HCT116 (cell line): ENCODE results near the gene CYP27A1. TPM values are rescaled to one million over a fixed set of nuclear protein-coding genes. Genes with fewer than 3 reads are reported as not detected.

Source experiments
- ATAC-seq: fragments of 200-7000 bp; cut with Tn5 transposase; 2 replicates; pipeline ENCODE4 v1.9.1; 2020; ENCODE audit warnings: mild to moderate bottlenecking, moderate library complexity
- BruUV-seq: library from RNA; stranded (reverse); fragments of 400-500 nt; replicated peaks from 2 replicates; lab custom pipeline; 2021; lab: Mats Ljungman, UMichigan
- CTCF ChIA-PET: fragments of 300-600 bp; sonication (Branson Sonifier 250); formaldehyde crosslinking; loops from one replicate; lab custom pipeline; 2021; ENCODE audit warnings: antibody characterized with exemption; lab: Charles Lee
- POLR2A ChIA-PET: fragments of 300-600, 350-600 bp; sonication (Branson Sonifier 250); formaldehyde crosslinking; loops from one replicate; lab custom pipeline; 2021; ENCODE audit warnings: antibody characterized with exemption; lab: Charles Lee
- RAD21 ChIA-PET, 2 experiments: fragments of 300-600 bp; sonication (Branson Sonifier 250); formaldehyde crosslinking; loops; one replicate each; lab custom pipeline; 2023; ENCODE audit warnings: low total read pairs in 2 of 2; ENCODE audit not compliant: uncharacterized antibody in 2 of 2, unreplicated experiment in 2 of 2, low non-redundant PET in 1 of 2; lab: Charles Lee
- DNase-seq: peaks from one replicate; pipeline ENCODE4 v3.0.0-alpha.2; 2010; ENCODE audit warnings: low read depth, low spot score
- H2AFZ ChIP-seq: fragments of 200-600 bp; shearing (Covaris generic), sonication (generic); 2 replicates; pipeline ENCODE4 v1.6.1; 2017; ENCODE audit warnings: low read depth, mixed run types, mixed read lengths, antibody characterized with exemption, low read length; ENCODE audit not compliant: poor library complexity, severe bottlenecking
- H3K27ac ChIP-seq: 2 replicates; pipeline ENCODE4 v1.5.1; 2012; ENCODE audit warnings: low read depth, low read length
- H3K27me3 ChIP-seq: fragments of 200-600 bp; sonication (generic); 2 replicates; pipeline ENCODE4 v1.6.1; 2016; ENCODE audit warnings: mixed run types, low read length, mixed read lengths; ENCODE audit not compliant: insufficient read depth
- H3K36me3 ChIP-seq, 2 experiments: fragments of 200-500 bp in 1 of 2; fragments of 200-600 bp in 1 of 2; sonication (Bioruptor generic) in 1 of 2; sonication (generic) in 1 of 2; 2 replicates each; pipeline versions ENCODE4 v1.5.1 to v1.6.1; 2014 to 2016; ENCODE audit warnings: low read length in 2 of 2, inconsistent platforms in 1 of 2, mixed read lengths in 1 of 2, mixed run types in 1 of 2; ENCODE audit not compliant: insufficient read depth in 2 of 2, control insufficient read depth in 1 of 2
- H3K4me1 ChIP-seq, 2 experiments: fragments of 200-600 bp in 1 of 2; sonication (generic) in 1 of 2; 2 replicates each; pipeline versions ENCODE4 v1.5.1 to v1.6.1; 2012 to 2017; ENCODE audit warnings: low read length in 2 of 2, inconsistent platforms in 1 of 2, mild to moderate bottlenecking in 1 of 2, mixed read lengths in 1 of 2, mixed run types in 1 of 2, moderate library complexity in 1 of 2; ENCODE audit not compliant: insufficient read depth in 2 of 2, control insufficient read depth in 1 of 2
- H3K4me2 ChIP-seq: fragments of 200-600 bp; sonication (generic); 2 replicates; pipeline ENCODE4 v1.6.1; 2017; ENCODE audit warnings: mixed run types, low read length, mixed read lengths
- H3K4me3 ChIP-seq, 2 experiments: fragments of 200-600 bp in 1 of 2; sonication (generic) in 1 of 2; replicated peaks in 1 of 2; 2 replicates each; pipeline ENCODE4 v1.5.1; 2011 to 2016; ENCODE audit warnings: low read length in 2 of 2, control low read depth in 1 of 2, low read depth in 1 of 2, mild to moderate bottlenecking in 1 of 2, mixed read lengths in 1 of 2, mixed run types in 1 of 2
- H3K79me2 ChIP-seq: fragments of 200-600 bp; sonication (generic); 2 replicates; pipeline ENCODE4 v1.6.1; 2017; ENCODE audit warnings: mild to moderate bottlenecking, mixed run types, low read length, moderate library complexity, mixed read lengths; ENCODE audit not compliant: insufficient read depth
- H3K9ac ChIP-seq: fragments of 200-600 bp; sonication (generic); 2 replicates; pipeline ENCODE4 v1.6.1; 2016; ENCODE audit warnings: low read length, mixed read lengths
- H3K9me2 ChIP-seq: fragments of 200-600 bp; sonication (generic), shearing (Covaris generic); 2 replicates; pipeline ENCODE4 v1.6.1; 2017; ENCODE audit warnings: mixed run types, mild to moderate bottlenecking, moderate library complexity; ENCODE audit not compliant: insufficient read depth
- H3K9me3 ChIP-seq, 2 experiments: fragments of 200-500 bp in 1 of 2; fragments of 200-600 bp in 1 of 2; sonication (Bioruptor generic) in 1 of 2; sonication (generic) in 1 of 2; 2 replicates each; pipeline ENCODE4 v1.6.1; 2014 to 2017; ENCODE audit warnings: low read length in 2 of 2, mixed read lengths in 2 of 2, inconsistent platforms in 1 of 2, low read depth in 1 of 2, mild to moderate bottlenecking in 1 of 2, mixed run types in 1 of 2, moderate library complexity in 1 of 2; ENCODE audit not compliant: control insufficient read depth in 1 of 2, insufficient read depth in 1 of 2
- H4K20me1 ChIP-seq: fragments of 200-600 bp; sonication (generic), shearing (Covaris generic); 2 replicates; pipeline ENCODE4 v1.6.1; 2017; ENCODE audit warnings: mixed run types, mild to moderate bottlenecking, moderate library complexity; ENCODE audit not compliant: insufficient read depth
- ATF3 ChIP-seq: IDR thresholded peaks from 2 replicates; pipeline ENCODE4 v1.6.1; 2012
- CEBPB ChIP-seq: IDR thresholded peaks from 2 replicates; pipeline ENCODE4 v1.6.1; 2012; ENCODE audit warnings: low read depth
- EGR1 ChIP-seq: IDR thresholded peaks from 2 replicates; pipeline ENCODE4 v1.6.1; 2012; ENCODE audit warnings: low read depth
- ELF1 ChIP-seq: IDR thresholded peaks from 2 replicates; pipeline ENCODE4 v1.6.1; 2012; ENCODE audit warnings: low read depth, borderline replicate concordance
- EZH2 ChIP-seq: fragments of 200-600 bp; sonication (generic); IDR thresholded peaks from 2 replicates; pipeline ENCODE4 v1.6.1; 2017; ENCODE audit warnings: antibody characterized with exemption, mixed run types
- EZH2phosphoT487 ChIP-seq: fragments of 200-600 bp; IDR thresholded peaks from 2 replicates; pipeline ENCODE4 v1.6.1; 2018; ENCODE audit warnings: antibody characterized with exemption, borderline replicate concordance
- FOSL1 ChIP-seq: IDR thresholded peaks from 2 replicates; pipeline ENCODE4 v1.6.1; 2012; ENCODE audit warnings: low read depth
- JUND ChIP-seq: IDR thresholded peaks from 2 replicates; pipeline ENCODE4 v1.6.1; 2012
- MAX ChIP-seq: IDR thresholded peaks from 2 replicates; pipeline ENCODE4 v1.6.1; 2012
- POLR2A ChIP-seq: IDR thresholded peaks from 2 replicates; pipeline ENCODE4 v1.7.0; 2011; ENCODE audit warnings: borderline replicate concordance; ENCODE audit not compliant: insufficient read depth, insufficient read length; ENCODE audit errors: extremely low read depth
- POLR2AphosphoS5 ChIP-seq: IDR thresholded peaks from 2 replicates; pipeline ENCODE4 v1.6.1; 2011; ENCODE audit warnings: mild to moderate bottlenecking, low read depth, low read length, moderate library complexity
- RAD21 ChIP-seq: IDR thresholded peaks from 2 replicates; pipeline ENCODE4 v1.6.1; 2012; ENCODE audit warnings: low read depth, mild to moderate bottlenecking
- SP1 ChIP-seq: IDR thresholded peaks from 2 replicates; pipeline ENCODE4 v1.6.1; 2012; ENCODE audit warnings: low read depth
- SRF ChIP-seq: IDR thresholded peaks from 2 replicates; pipeline ENCODE4 v1.6.1; 2012; ENCODE audit warnings: low read depth
- TCF7L2 ChIP-seq: IDR thresholded peaks from 2 replicates; pipeline ENCODE4 v1.7.0; 2011; ENCODE audit warnings: borderline replicate concordance, inconsistent platforms; ENCODE audit not compliant: insufficient read depth, insufficient read length; ENCODE audit errors: extremely low read depth
- ZBTB33 ChIP-seq: IDR thresholded peaks from 2 replicates; pipeline ENCODE4 v1.6.1; 2011; ENCODE audit warnings: mild to moderate bottlenecking, low read length, moderate library complexity; ENCODE audit not compliant: insufficient replicate concordance; ENCODE audit errors: extremely low read depth
- ZFX ChIP-seq: fragments of 450-650 bp; IDR thresholded peaks from 2 replicates; pipeline ENCODE4 v1.6.1; 2017
- ZNF274 ChIP-seq: fragments of 200-500 bp; sonication (Bioruptor generic); IDR thresholded peaks from 2 replicates; pipeline ENCODE4 v1.6.1; 2014; ENCODE audit warnings: mild to moderate bottlenecking, low read depth, low read length, inconsistent platforms
- intact Hi-C: fragments of 100-400 bp; cut with micrococcal nuclease; formaldehyde crosslinking; loops from 2 replicates; pipeline ENCODE4 v1.10.0; 2022
- total RNA-seq: library from RNA; stranded (reverse); gene quantifications from one replicate; pipeline ENCODE4 v1.2.1, GENCODE V29; 2021; ENCODE audit not compliant: unreplicated experiment
- TF ChIP-seq, protein P1 (sequence below): IDR thresholded peaks from 2 replicates; pipeline ENCODE4 v1.6.1; 2012; ENCODE audit warnings: low read depth
- TF ChIP-seq, protein P2 (sequence below), 3 experiments: fragments of 200-600 bp in 1 of 3; sonication (generic) in 1 of 3; IDR thresholded peaks in 2 of 3; conservative IDR thresholded peaks in 1 of 3; 2 replicates each; pipeline ENCODE4 v1.5.1; 2012 to 2017; ENCODE audit warnings: low read depth in 2 of 3, low read length in 2 of 3, antibody characterized with exemption in 1 of 3, borderline replicate concordance in 1 of 3, control low read depth in 1 of 3, mild to moderate bottlenecking in 1 of 3, mixed read lengths in 1 of 3, mixed run types in 1 of 3, moderate library complexity in 1 of 3; ENCODE audit not compliant: insufficient read depth in 1 of 3

The CYP27A1 gene
- total RNA-seq, 1 experiment from 2014 or later = 1.6 TPM

DNA sequence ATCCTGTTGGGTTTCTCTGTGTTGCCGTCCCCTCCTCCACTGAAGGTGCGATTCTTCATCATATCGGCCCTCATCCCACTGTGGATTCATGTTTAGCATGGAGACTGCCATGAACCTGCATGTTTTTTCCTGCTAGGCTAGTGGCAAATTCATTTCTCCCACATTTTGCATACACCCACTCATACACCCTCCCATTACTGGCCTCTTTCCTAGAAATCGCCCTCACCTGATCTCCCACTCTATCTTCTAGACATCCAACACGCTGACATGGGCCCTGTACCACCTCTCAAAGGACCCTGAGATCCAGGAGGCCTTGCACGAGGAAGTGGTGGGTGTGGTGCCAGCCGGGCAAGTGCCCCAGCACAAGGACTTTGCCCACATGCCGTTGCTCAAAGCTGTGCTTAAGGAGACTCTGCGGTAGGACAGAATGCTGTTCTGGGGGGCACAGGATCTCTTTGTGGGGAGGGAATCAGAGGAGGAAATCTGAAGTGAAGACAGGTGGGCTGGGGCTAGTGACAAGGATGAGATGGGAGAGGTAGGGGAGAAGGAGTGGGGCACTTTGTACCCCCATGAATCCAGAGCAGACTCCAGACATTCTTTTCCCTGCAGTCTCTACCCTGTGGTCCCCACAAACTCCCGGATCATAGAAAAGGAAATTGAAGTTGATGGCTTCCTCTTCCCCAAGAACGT is 32.0 kb downstream of the CYP27A1 start:
- intact Hi-C loops = no loop called here
- RAD21 ChIA-PET = no interaction called here
- no peaks in the 10 kb centered on the region for H3K9me2 ChIP-seq
- H3K4me1 ChIP-seq = no peaks in the 10 kb centered on the region
- H3K9ac ChIP-seq = no peak overlapping the region
- no peak overlapping the region for H3K4me3 ChIP-seq
- DNase-seq = no peak
- H3K79me2 ChIP-seq = no peaks in the 10 kb centered on the region
- no TSS peak for BruUV-seq
- H3K4me2 ChIP-seq = no peak overlapping the region
- no peak overlapping the region for H2AFZ ChIP-seq
- H3K9me3 ChIP-seq = no peaks in the 10 kb centered on the region
- no peaks in the 10 kb centered on the region for H3K36me3 ChIP-seq
- CTCF ChIA-PET = no interaction called here
- ATAC-seq = no peak
- POLR2A ChIA-PET = no interaction called here
- H4K20me1 ChIP-seq = no peaks in the 10 kb centered on the region
- no peaks in the 10 kb centered on the region for H3K27me3 ChIP-seq
- H3K27ac ChIP-seq = no peak overlapping the region
- TF ChIP-seq ELF1 = no peak
- TF ChIP-seq, protein P1, sequence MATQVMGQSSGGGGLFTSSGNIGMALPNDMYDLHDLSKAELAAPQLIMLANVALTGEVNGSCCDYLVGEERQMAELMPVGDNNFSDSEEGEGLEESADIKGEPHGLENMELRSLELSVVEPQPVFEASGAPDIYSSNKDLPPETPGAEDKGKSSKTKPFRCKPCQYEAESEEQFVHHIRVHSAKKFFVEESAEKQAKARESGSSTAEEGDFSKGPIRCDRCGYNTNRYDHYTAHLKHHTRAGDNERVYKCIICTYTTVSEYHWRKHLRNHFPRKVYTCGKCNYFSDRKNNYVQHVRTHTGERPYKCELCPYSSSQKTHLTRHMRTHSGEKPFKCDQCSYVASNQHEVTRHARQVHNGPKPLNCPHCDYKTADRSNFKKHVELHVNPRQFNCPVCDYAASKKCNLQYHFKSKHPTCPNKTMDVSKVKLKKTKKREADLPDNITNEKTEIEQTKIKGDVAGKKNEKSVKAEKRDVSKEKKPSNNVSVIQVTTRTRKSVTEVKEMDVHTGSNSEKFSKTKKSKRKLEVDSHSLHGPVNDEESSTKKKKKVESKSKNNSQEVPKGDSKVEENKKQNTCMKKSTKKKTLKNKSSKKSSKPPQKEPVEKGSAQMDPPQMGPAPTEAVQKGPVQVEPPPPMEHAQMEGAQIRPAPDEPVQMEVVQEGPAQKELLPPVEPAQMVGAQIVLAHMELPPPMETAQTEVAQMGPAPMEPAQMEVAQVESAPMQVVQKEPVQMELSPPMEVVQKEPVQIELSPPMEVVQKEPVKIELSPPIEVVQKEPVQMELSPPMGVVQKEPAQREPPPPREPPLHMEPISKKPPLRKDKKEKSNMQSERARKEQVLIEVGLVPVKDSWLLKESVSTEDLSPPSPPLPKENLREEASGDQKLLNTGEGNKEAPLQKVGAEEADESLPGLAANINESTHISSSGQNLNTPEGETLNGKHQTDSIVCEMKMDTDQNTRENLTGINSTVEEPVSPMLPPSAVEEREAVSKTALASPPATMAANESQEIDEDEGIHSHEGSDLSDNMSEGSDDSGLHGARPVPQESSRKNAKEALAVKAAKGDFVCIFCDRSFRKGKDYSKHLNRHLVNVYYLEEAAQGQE = no peak
- TF ChIP-seq CEBPB = no peak
- TF ChIP-seq ZBTB33 = no peak
- TF ChIP-seq MAX = no peak
- no peak for TF ChIP-seq ZFX
- TF ChIP-seq POLR2AphosphoS5 = no peak
- TF ChIP-seq ATF3 = no peak
- TF ChIP-seq TCF7L2 = no peak
- no peak for TF ChIP-seq EZH2
- TF ChIP-seq SRF = no peak
- no peak for TF ChIP-seq EZH2phosphoT487
- TF ChIP-seq POLR2A = no peak
- no peak for TF ChIP-seq EGR1
- no peak for TF ChIP-seq ZNF274
- no peak for TF ChIP-seq FOSL1
- no peak for TF ChIP-seq SP1
- TF ChIP-seq RAD21 = no peak
- TF ChIP-seq JUND = no peak
- TF ChIP-seq, protein P2, sequence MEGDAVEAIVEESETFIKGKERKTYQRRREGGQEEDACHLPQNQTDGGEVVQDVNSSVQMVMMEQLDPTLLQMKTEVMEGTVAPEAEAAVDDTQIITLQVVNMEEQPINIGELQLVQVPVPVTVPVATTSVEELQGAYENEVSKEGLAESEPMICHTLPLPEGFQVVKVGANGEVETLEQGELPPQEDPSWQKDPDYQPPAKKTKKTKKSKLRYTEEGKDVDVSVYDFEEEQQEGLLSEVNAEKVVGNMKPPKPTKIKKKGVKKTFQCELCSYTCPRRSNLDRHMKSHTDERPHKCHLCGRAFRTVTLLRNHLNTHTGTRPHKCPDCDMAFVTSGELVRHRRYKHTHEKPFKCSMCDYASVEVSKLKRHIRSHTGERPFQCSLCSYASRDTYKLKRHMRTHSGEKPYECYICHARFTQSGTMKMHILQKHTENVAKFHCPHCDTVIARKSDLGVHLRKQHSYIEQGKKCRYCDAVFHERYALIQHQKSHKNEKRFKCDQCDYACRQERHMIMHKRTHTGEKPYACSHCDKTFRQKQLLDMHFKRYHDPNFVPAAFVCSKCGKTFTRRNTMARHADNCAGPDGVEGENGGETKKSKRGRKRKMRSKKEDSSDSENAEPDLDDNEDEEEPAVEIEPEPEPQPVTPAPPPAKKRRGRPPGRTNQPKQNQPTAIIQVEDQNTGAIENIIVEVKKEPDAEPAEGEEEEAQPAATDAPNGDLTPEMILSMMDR (IDR thresholded peaks at IDR 0.05 in 2 of 3, conservative IDR thresholded peaks at IDR 0.05 in 1 of 3; ENCODE audit: borderline replicate concordance in 1 of 3, insufficient read depth in 1 of 3, low read depth in 2 of 3, low read length in 2 of 3) = no peak
